ENCODE data around the gene FIZ1. TPM values are rescaled to one million over a fixed set of nuclear protein-coding genes. Genes with fewer than 3 reads are reported as not detected.

The FIZ1 gene
- total and polyA plus RNA-seq, 11 donors = 10.0 to 16.7 (median 12.9) TPM

- Histone ChIP-seq H3K4me3 (no peak overlapping the region), H3K27me3 (no peaks in the 10 kb centered on the region), H3K27ac (no peak overlapping the region), H3K4me1 (peaks cover 4 to 46% (median 32%) of the 10 kb centered on the region in 12 donors), H3K9me3 (no peaks in the 10 kb centered on the region), H3K36me3 (peaks cover 0 to 13% (median 0%) of the 10 kb centered on the region in 9 donors)
- intact Hi-C loops (cut with DNase I) = loop anchor here in 1 of 10 donors (10.0 kb wide), 2 partner anchors 318 to 458 kb away; partner anchors contain the start of genes BRSK1, HSPBP1 and TNNT1
- TF ChIP-seq, protein P1, sequence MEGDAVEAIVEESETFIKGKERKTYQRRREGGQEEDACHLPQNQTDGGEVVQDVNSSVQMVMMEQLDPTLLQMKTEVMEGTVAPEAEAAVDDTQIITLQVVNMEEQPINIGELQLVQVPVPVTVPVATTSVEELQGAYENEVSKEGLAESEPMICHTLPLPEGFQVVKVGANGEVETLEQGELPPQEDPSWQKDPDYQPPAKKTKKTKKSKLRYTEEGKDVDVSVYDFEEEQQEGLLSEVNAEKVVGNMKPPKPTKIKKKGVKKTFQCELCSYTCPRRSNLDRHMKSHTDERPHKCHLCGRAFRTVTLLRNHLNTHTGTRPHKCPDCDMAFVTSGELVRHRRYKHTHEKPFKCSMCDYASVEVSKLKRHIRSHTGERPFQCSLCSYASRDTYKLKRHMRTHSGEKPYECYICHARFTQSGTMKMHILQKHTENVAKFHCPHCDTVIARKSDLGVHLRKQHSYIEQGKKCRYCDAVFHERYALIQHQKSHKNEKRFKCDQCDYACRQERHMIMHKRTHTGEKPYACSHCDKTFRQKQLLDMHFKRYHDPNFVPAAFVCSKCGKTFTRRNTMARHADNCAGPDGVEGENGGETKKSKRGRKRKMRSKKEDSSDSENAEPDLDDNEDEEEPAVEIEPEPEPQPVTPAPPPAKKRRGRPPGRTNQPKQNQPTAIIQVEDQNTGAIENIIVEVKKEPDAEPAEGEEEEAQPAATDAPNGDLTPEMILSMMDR (IDR thresholded peaks at IDR 0.05) = no peak
- TF ChIP-seq POLR2A (IDR thresholded peaks at IDR 0.05) = no peak
- 89 to 92% (median 90%) methylated on average over 13 to 21 of the region's 21 CpGs for WGBS, 4 donors
- no peak for ATAC-seq
- DNase-seq = no peak
Observed at GRCh38 chr19:55603115-55603514, 3.8 kb upstream of the FIZ1 start.

GRCh38 chr19:55602104-55603001 lies 3.0 kb upstream of the FIZ1 start:
- DNase-seq (no peak), ATAC-seq (no peak)
- TF ChIP-seq, protein P1 (IDR thresholded peaks at IDR 0.05) = no peak
- TF ChIP-seq POLR2A (IDR thresholded peaks at IDR 0.05) = no peak
- intact Hi-C loops (cut with DNase I) = loop anchor here in 1 of 10 donors (10.0 kb wide), 2 partner anchors 318 to 458 kb away; partner anchors contain the start of genes BRSK1, HSPBP1 and TNNT1
- WGBS, 4 donors = 90 to 96% (median 92%) methylated on average over 42 to 60 of the region's 60 CpGs
- Histone ChIP-seq H3K27me3 (no peaks in the 10 kb centered on the region), H3K36me3 (peaks cover 0 to 15% (median 2%) of the 10 kb centered on the region in 9 donors), H3K27ac (no peak overlapping the region), H3K4me1 (peaks cover 4 to 41% (median 30%) of the 10 kb centered on the region in 12 donors), H3K4me3 (no peak overlapping the region), H3K9me3 (no peaks in the 10 kb centered on the region)

- Histone ChIP-seq H3K27ac (peak overlapping the region; percentile 92 to 100 (median 99)), H3K27me3 (no peaks in the 10 kb centered on the region), H3K36me3 (peaks cover 0 to 23% (median 15%) of the 10 kb centered on the region in 9 donors), H3K4me3 (peak overlapping the region; percentile 62 to 99 (median 86)), H3K4me1 (peaks cover 3 to 30% (median 20%) of the 10 kb centered on the region in 12 donors), H3K9me3 (no peaks in the 10 kb centered on the region)
- ATAC-seq = no peak
- DNase-seq = no peak
- TF ChIP-seq, protein P1 (IDR thresholded peaks at IDR 0.05) = no peak
- TF ChIP-seq POLR2A (IDR thresholded peaks at IDR 0.05) = no peak
- 64 to 77% (median 72%) methylated on average over 4 of the region's 4 CpGs for WGBS, 4 donors
- intact Hi-C loops (cut with DNase I) = loop anchor here in 1 of 10 donors (10.0 kb wide), 2 partner anchors 316 to 456 kb away; partner anchors contain the start of genes BRSK1, HSPBP1 and TNNT1
Observed at GRCh38 chr19:55601084-55601483, 1.8 kb upstream of the FIZ1 start.

DNA sequence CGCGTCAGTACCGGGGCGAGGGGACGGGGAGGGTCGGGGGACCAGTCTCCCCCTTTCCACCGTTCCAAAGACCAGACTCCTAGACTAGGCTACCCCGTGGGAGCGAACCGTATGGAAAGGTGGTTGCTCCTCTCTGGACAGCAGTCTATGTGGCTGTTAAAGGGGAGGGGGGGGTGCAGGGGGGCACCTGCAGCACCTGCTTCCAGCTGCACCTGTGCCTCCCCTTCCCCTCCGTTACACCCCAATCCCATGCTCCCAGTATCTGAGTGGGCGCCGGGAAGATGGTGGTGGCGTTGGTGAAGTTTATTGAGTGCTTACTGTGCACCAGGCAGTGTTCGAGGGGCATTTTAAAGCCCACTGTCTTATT lies 1.3 kb upstream of the FIZ1 start:
- WGBS, 4 donors = 6 to 10% (median 8%) methylated on average over 8 to 15 of the region's 15 CpGs
- no peaks in the 10 kb centered on the region for H3K27me3 ChIP-seq
- peak overlapping the region; percentile 92 to 100 (median 99) for H3K27ac ChIP-seq
- H3K4me1 ChIP-seq = peaks cover 3 to 30% (median 17%) of the 10 kb centered on the region in 12 donors
- peak overlapping the region; percentile 62 to 99 (median 86) for H3K4me3 ChIP-seq
- ATAC-seq (no peak), DNase-seq (no peak)
- peaks cover 0 to 27% (median 19%) of the 10 kb centered on the region in 9 donors for H3K36me3 ChIP-seq
- TF ChIP-seq, protein P1 (IDR thresholded peaks at IDR 0.05) = no peak
- TF ChIP-seq POLR2A (IDR thresholded peaks at IDR 0.05) = no peak
- no peaks in the 10 kb centered on the region for H3K9me3 ChIP-seq
- intact Hi-C loops (cut with DNase I) = loop anchor here in 1 of 10 donors (10.0 kb wide), 2 partner anchors 316 to 456 kb away; partner anchors contain the start of genes BRSK1, HSPBP1 and TNNT1

All from heart left ventricle (tissue), 16 donors.